Measurements from ENCODE around the gene PTPRN2. TPM values are rescaled to one million over a fixed set of nuclear protein-coding genes. Genes with fewer than 3 reads are reported as not detected.

Gene PTPRN2
- total and polyA plus RNA-seq, 8 donors, result 12.2 to 49.2 (median 31.8) TPM

- DNase-seq (no peak), ATAC-seq (no peak), FAIRE-seq (no peak)
- Histone ChIP-seq H3K27me3 (no peaks in the 10 kb centered on the region), H3K4me1 (no peaks in the 10 kb centered on the region), H3K27ac (no peak overlapping the region), H3K36me3 (no peaks in the 10 kb centered on the region), H3K4me3 (no peak overlapping the region), H3K9me3 (peaks cover 0 to 5% (median 0%) of the 10 kb centered on the region in 4 donors)
- WGBS, 2 donors, result 93 to 94% methylated on average over 18 of the region's 18 CpGs
- intact Hi-C loops (cut with DNase I), result no loop called here
- TF ChIP-seq, protein P1, sequence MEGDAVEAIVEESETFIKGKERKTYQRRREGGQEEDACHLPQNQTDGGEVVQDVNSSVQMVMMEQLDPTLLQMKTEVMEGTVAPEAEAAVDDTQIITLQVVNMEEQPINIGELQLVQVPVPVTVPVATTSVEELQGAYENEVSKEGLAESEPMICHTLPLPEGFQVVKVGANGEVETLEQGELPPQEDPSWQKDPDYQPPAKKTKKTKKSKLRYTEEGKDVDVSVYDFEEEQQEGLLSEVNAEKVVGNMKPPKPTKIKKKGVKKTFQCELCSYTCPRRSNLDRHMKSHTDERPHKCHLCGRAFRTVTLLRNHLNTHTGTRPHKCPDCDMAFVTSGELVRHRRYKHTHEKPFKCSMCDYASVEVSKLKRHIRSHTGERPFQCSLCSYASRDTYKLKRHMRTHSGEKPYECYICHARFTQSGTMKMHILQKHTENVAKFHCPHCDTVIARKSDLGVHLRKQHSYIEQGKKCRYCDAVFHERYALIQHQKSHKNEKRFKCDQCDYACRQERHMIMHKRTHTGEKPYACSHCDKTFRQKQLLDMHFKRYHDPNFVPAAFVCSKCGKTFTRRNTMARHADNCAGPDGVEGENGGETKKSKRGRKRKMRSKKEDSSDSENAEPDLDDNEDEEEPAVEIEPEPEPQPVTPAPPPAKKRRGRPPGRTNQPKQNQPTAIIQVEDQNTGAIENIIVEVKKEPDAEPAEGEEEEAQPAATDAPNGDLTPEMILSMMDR (IDR thresholded peaks at IDR 0.05), result no peak
Measured at GRCh38 chr7:158114056-158114850, 473.4 kb downstream of the PTPRN2 start.

GRCh38 chr7:158113321-158114025, 474.1 kb downstream of the PTPRN2 start:
- H3K27ac ChIP-seq, result no peak overlapping the region
- no peaks in the 10 kb centered on the region for H3K36me3 ChIP-seq
- H3K4me1 ChIP-seq, result no peaks in the 10 kb centered on the region
- FAIRE-seq (no peak), ATAC-seq (no peak), DNase-seq (no peak)
- TF ChIP-seq, protein P1 (IDR thresholded peaks at IDR 0.05), result no peak
- 93 to 95% methylated on average over 15 of the region's 15 CpGs for WGBS, 2 donors
- H3K9me3 ChIP-seq, result peaks cover 0 to 2% (median 0%) of the 10 kb centered on the region in 4 donors
- intact Hi-C loops (cut with DNase I), result no loop called here
- no peaks in the 10 kb centered on the region for H3K27me3 ChIP-seq
- H3K4me3 ChIP-seq, result no peak overlapping the region

- Histone ChIP-seq H3K4me3 (no peak overlapping the region), H3K9me3 (no peaks in the 10 kb centered on the region), H3K4me1 (no peaks in the 10 kb centered on the region), H3K27me3 (no peaks in the 10 kb centered on the region), H3K36me3 (no peaks in the 10 kb centered on the region), H3K27ac (no peak overlapping the region)
- no peak for ATAC-seq
- WGBS, 2 donors, result 92 to 96% methylated on average over 16 of the region's 16 CpGs
- intact Hi-C loops (cut with DNase I), result no loop called here
- no peak for FAIRE-seq
- no peak for DNase-seq
- TF ChIP-seq, protein P1 (IDR thresholded peaks at IDR 0.05), result no peak
Measured at GRCh38 chr7:158112571-158113320, 474.9 kb downstream of the PTPRN2 start.

DNA sequence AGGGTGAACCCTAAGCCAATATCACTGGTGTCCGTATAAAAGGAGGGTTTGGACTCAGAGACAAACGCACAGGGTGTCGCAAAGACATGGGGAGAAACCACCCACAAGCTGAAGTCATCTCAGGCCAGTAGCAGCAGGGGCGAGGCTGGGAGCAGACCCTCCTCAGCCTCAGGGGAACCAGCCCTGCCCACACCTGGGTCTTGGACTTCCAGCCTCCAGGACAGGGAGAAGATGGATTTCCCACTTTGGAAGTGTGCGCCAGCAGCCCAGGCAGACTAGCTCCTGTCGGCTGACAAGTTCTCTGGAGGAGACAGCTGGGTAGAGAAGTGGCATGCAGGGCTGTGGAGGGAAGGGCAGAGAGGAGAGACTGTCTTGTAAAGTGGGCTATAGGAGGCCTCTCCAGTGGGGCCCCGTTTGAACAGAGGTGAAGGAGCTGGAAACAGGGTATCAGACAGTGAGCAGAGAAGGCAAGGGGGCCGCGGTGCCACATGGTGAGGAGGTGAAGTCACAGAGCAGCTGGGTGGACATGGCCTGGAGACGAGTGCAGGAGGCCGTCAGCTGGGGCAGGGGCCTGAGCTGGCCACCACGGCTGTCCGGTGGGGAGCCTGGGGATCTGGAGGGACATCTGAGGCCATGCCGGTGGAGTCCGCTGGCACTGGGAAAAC, 475.6 kb downstream of the PTPRN2 start:
- no peak for DNase-seq
- intact Hi-C loops (cut with DNase I), result no loop called here
- Histone ChIP-seq H3K4me3 (no peak overlapping the region), H3K27me3 (no peaks in the 10 kb centered on the region), H3K27ac (no peak overlapping the region), H3K9me3 (no peaks in the 10 kb centered on the region), H3K4me1 (no peaks in the 10 kb centered on the region), H3K36me3 (no peaks in the 10 kb centered on the region)
- no peak for FAIRE-seq
- 91 to 95% methylated on average over 15 of the region's 15 CpGs for WGBS, 2 donors
- no peak for ATAC-seq
- TF ChIP-seq, protein P1 (IDR thresholded peaks at IDR 0.05), result no peak
